Measurements from ENCODE around the gene POLD3. TPM values are rescaled to one million over a fixed set of nuclear protein-coding genes. Genes with fewer than 3 reads are reported as not detected.

Gene POLD3
- total and polyA plus RNA-seq, 2 donors (not counting 1 experiment from before 2014, with no cell fraction given): 4.6 to 17.6 TPM

DNA sequence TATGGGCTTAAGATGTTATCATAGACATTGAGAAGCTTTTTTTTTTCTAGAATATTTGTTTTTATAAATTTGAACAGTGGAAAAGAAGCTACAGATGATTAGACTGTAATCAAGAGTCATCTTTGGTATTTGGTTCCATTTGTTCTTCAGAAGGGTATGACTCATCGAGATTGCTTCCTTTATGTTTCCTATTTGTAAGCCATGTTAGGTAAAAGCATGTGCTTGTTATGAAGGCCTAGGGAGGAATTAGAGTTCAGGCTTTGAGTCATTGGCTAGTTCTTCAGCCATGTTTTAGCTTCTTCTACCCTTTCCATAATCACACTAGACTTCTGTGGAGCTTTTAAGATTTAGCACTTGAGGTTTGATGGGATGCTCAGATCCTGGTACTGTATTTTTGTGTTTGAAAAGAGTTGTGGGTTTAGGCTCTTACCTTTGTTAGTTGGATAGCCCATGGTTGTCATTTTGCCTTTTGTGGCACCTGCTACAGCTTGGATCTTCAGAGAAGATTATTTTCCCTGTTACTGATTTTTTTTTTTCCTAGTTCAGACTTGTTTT lies 44.3 kb downstream of the POLD3 start:
- no peaks in the 10 kb centered on the region for H4K20me1 ChIP-seq (ENCODE audit: control insufficient read depth, insufficient read depth, low read length, poor library complexity, severe bottlenecking)
- no peak overlapping the region for H3K27ac Mint-ChIP-seq

DNA sequence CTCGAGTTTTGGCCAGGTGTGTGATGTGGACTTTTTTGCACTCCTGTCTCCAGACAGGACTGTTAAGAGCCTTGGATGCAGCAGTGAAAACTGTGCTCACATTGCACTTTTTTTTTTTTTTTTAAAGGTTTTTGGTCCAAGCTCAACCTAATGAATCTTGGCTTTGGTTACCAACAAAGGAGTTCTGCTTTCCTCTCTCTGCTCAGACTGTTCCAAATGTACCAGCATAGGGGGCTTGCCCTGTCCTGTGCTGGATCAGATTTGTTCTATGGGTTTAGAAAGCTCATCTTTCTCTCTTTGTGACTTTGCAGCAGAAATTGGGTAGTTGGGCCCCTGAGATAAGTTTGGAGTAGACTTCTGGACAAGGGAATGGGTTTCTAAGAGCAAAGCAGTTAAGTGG lies 45.3 kb downstream of the POLD3 start:
- Histone ChIP-seq H3K4me2 (replicated peaks; ENCODE audit: low read depth, low read length, poor library complexity, severe bottlenecking) (no peak overlapping the region), H3K36me3 (replicated peaks in 1 of 2; ENCODE audit: control extremely low read depth in 1 of 2, control insufficient read depth in 1 of 2, extremely low read depth in 1 of 2, insufficient read depth in 2 of 2, low read length in 1 of 2) (peaks cover 0 to 61% of the 10 kb centered on the region in 2 experiments), H3K9ac (ENCODE audit: low read length) (no peak overlapping the region), H2AFZ (ENCODE audit: insufficient read depth, low read depth, low read length, poor library complexity, severe bottlenecking) (no peak overlapping the region), H3K79me2 (ENCODE audit: control insufficient read depth, insufficient read depth, low read length) (no peaks in the 10 kb centered on the region), H3K4me3 (ENCODE audit: control extremely low read depth in 1 of 5, extremely low read depth in 1 of 5, insufficient read depth in 1 of 5, low read depth in 2 of 5, low read length in 4 of 5) (no peak overlapping the region), H3K9me3 (ENCODE audit: control extremely low read depth in 1 of 3, control insufficient read depth in 2 of 3, insufficient read depth in 1 of 3, low read length in 2 of 3) (no peaks in the 10 kb centered on the region), H3K27me3 (replicated peaks in 1 of 4; ENCODE audit: control extremely low read depth in 1 of 4, control insufficient read depth in 3 of 4, insufficient read depth in 4 of 4, low read length in 3 of 4) (no peaks in the 10 kb centered on the region), H3K4me1 (ENCODE audit: control insufficient read depth in 2 of 2, insufficient read depth in 2 of 2, low read length in 2 of 2) (no peaks in the 10 kb centered on the region), H3K27ac (ENCODE audit: low read length in 2 of 2) (no peak overlapping the region), H4K20me1 (ENCODE audit: control insufficient read depth, insufficient read depth, low read length, poor library complexity, severe bottlenecking) (no peaks in the 10 kb centered on the region)
- Mint-ChIP-seq H3K27me3 (no peaks in the 10 kb centered on the region), H3K9me3 (ENCODE audit: insufficient read depth) (no peaks in the 10 kb centered on the region), H3K4me3 (no peak overlapping the region), H3K27ac (no peak overlapping the region), H3K4me1 (no peaks in the 10 kb centered on the region)
- ChIA-PET POLR2A (no interaction called here), CTCF (interaction anchor here (2.6 kb wide), 1 partner anchor 13 kb away, joined by 6 read pairs; no protein-coding TSS in a partner anchor)
- TF ChIP-seq EZH2 (IDR thresholded peaks at IDR 0.05; ENCODE audit: borderline replicate concordance, insufficient read depth, low read depth, low read length, poor library complexity, severe bottlenecking): no peak
- TF ChIP-seq, protein P1, sequence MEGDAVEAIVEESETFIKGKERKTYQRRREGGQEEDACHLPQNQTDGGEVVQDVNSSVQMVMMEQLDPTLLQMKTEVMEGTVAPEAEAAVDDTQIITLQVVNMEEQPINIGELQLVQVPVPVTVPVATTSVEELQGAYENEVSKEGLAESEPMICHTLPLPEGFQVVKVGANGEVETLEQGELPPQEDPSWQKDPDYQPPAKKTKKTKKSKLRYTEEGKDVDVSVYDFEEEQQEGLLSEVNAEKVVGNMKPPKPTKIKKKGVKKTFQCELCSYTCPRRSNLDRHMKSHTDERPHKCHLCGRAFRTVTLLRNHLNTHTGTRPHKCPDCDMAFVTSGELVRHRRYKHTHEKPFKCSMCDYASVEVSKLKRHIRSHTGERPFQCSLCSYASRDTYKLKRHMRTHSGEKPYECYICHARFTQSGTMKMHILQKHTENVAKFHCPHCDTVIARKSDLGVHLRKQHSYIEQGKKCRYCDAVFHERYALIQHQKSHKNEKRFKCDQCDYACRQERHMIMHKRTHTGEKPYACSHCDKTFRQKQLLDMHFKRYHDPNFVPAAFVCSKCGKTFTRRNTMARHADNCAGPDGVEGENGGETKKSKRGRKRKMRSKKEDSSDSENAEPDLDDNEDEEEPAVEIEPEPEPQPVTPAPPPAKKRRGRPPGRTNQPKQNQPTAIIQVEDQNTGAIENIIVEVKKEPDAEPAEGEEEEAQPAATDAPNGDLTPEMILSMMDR (IDR thresholded peaks at IDR 0.05): no peak
- intact Hi-C loops (cut with micrococcal nuclease): no loop called here
- ATAC-seq (ENCODE audit: low read depth) (no peak), DNase-seq (no peak)
- 100% methylated on average over 1 of the region's 1 CpG for WGBS (ENCODE audit: insufficient coverage)

More for the DNA sequence above, 44.3 kb downstream of the POLD3 start:
- intact Hi-C loops (cut with micrococcal nuclease): no loop called here
- H3K9me3 Mint-ChIP-seq (ENCODE audit: insufficient read depth): no peaks in the 10 kb centered on the region
- ATAC-seq (ENCODE audit: low read depth) (no peak), DNase-seq (no peak)
- Histone ChIP-seq H3K4me3 (ENCODE audit: control extremely low read depth in 1 of 5, extremely low read depth in 1 of 5, insufficient read depth in 1 of 5, low read depth in 2 of 5, low read length in 4 of 5) (no peak overlapping the region), H3K27me3 (replicated peaks in 1 of 4; ENCODE audit: control extremely low read depth in 1 of 4, control insufficient read depth in 3 of 4, insufficient read depth in 4 of 4, low read length in 3 of 4) (no peaks in the 10 kb centered on the region), H3K79me2 (ENCODE audit: control insufficient read depth, insufficient read depth, low read length) (no peaks in the 10 kb centered on the region), H3K9me3 (ENCODE audit: control extremely low read depth in 1 of 3, control insufficient read depth in 2 of 3, insufficient read depth in 1 of 3, low read length in 2 of 3) (no peaks in the 10 kb centered on the region), H3K27ac (ENCODE audit: low read length in 2 of 2) (no peak overlapping the region), H3K4me2 (replicated peaks; ENCODE audit: low read depth, low read length, poor library complexity, severe bottlenecking) (no peak overlapping the region), H3K9ac (ENCODE audit: low read length) (no peak overlapping the region), H2AFZ (ENCODE audit: insufficient read depth, low read depth, low read length, poor library complexity, severe bottlenecking) (no peak overlapping the region), H3K4me1 (ENCODE audit: control insufficient read depth in 2 of 2, insufficient read depth in 2 of 2, low read length in 2 of 2) (no peaks in the 10 kb centered on the region), H3K36me3 (replicated peaks in 1 of 2; ENCODE audit: control extremely low read depth in 1 of 2, control insufficient read depth in 1 of 2, extremely low read depth in 1 of 2, insufficient read depth in 2 of 2, low read length in 1 of 2) (peaks cover 0 to 56% of the 10 kb centered on the region in 2 experiments)
- no peaks in the 10 kb centered on the region for H3K4me1 Mint-ChIP-seq
- ChIA-PET CTCF (interaction anchor here (0.5 kb wide), 1 partner anchor 244 kb away, joined by 3 read pairs; no protein-coding TSS in a partner anchor), POLR2A (no interaction called here)
- no peak overlapping the region for H3K4me3 Mint-ChIP-seq
- no CpG with 5 or more reads among the region's 1 CpG for WGBS (ENCODE audit: insufficient coverage)
- no peaks in the 10 kb centered on the region for H3K27me3 Mint-ChIP-seq
- TF ChIP-seq EZH2 (IDR thresholded peaks at IDR 0.05; ENCODE audit: borderline replicate concordance, insufficient read depth, low read depth, low read length, poor library complexity, severe bottlenecking): no peak
- TF ChIP-seq, protein P1 (IDR thresholded peaks at IDR 0.05): no peak

Measured in B cell (primary cell).